Measurements from ENCODE around the gene RPRML. TPM values are rescaled to one million over a fixed set of nuclear protein-coding genes. Genes with fewer than 3 reads are reported as not detected.
"Not testable (repeated sequence)": the region's sequence is repeated elsewhere in the genome, so short reads cannot be mapped to it uniquely, and the experiment has no call there.

Gene RPRML
- total RNA-seq, 2 donors from 2014 or later = 2.2 TPM; not detected in 1

- WGBS = 47% methylated on average over 2 of the region's 2 CpGs
- H3K4me1 ChIP-seq (replicated peaks) = no peaks in the 10 kb centered on the region
Observed at GRCh38 chr17:46960152-46960551, 18.9 kb downstream of the RPRML start.

GRCh38 chr17:46958041-46958591 lies 20.9 kb downstream of the RPRML start:
- H3K4me1 ChIP-seq (replicated peaks) = no peaks in the 10 kb centered on the region
- H3K36me3 ChIP-seq = no peaks in the 10 kb centered on the region
- TF ChIP-seq POLR2A (IDR thresholded peaks at IDR 0.05) (no peak), CTCF (IDR thresholded peaks at IDR 0.05) (no peak), POLR2AphosphoS5 (IDR thresholded peaks at IDR 0.05) (no peak)
- no peak overlapping the region for H3K4me3 ChIP-seq
- intact Hi-C loops (cut with DNase I) = no loop called here
- H3K27me3 ChIP-seq (replicated peaks; ENCODE audit: insufficient read depth) = no peaks in the 10 kb centered on the region
- no peaks in the 10 kb centered on the region for H3K9me3 ChIP-seq
- no peak for DNase-seq (ENCODE audit: low spot score)
- 63% methylated on average over 8 of the region's 8 CpGs for WGBS
- no peak overlapping the region for H3K27ac ChIP-seq

More at GRCh38 chr17:46960152-46960551, 18.9 kb downstream of the RPRML start:
- intact Hi-C loops (cut with DNase I) = no loop called here
- Histone ChIP-seq H3K4me3 (no peak overlapping the region), H3K27me3 (replicated peaks; ENCODE audit: insufficient read depth) (no peaks in the 10 kb centered on the region), H3K9me3 (no peaks in the 10 kb centered on the region), H3K36me3 (no peaks in the 10 kb centered on the region), H3K27ac (no peak overlapping the region)
- DNase-seq (ENCODE audit: low spot score) = no peak
- TF ChIP-seq CTCF (IDR thresholded peaks at IDR 0.05) = no peak
- no peak for TF ChIP-seq POLR2A (IDR thresholded peaks at IDR 0.05)
- TF ChIP-seq POLR2AphosphoS5 (IDR thresholded peaks at IDR 0.05) = no peak

GRCh38 chr17:46953191-46953590 lies 25.9 kb downstream of the RPRML start:
- DNase-seq (ENCODE audit: low spot score); H3K4me3 ChIP-seq; H3K27ac ChIP-seq; H3K27me3 ChIP-seq (replicated peaks; ENCODE audit: insufficient read depth); H3K9me3 ChIP-seq; H3K4me1 ChIP-seq (replicated peaks); intact Hi-C loops (cut with DNase I); H3K36me3 ChIP-seq: not testable (repeated sequence)
- 88% methylated on average over 1 of the region's 4 CpGs for WGBS

- H3K27me3 ChIP-seq (replicated peaks; ENCODE audit: insufficient read depth) = no peaks in the 10 kb centered on the region
- H3K27ac ChIP-seq = no peak overlapping the region
- WGBS = 69% methylated on average over 9 of the region's 9 CpGs
- H3K4me3 ChIP-seq = no peak overlapping the region
- TF ChIP-seq CTCF (IDR thresholded peaks at IDR 0.05) (no peak), POLR2AphosphoS5 (IDR thresholded peaks at IDR 0.05) (no peak), POLR2A (IDR thresholded peaks at IDR 0.05) (no peak)
- DNase-seq (ENCODE audit: low spot score) = no peak
- H3K36me3 ChIP-seq = no peaks in the 10 kb centered on the region
- no peaks in the 10 kb centered on the region for H3K9me3 ChIP-seq
- H3K4me1 ChIP-seq (replicated peaks) = no peaks in the 10 kb centered on the region
- intact Hi-C loops (cut with DNase I) = no loop called here
Observed at GRCh38 chr17:46952115-46952514, 26.9 kb downstream of the RPRML start.

GRCh38 chr17:46951706-46952105 lies 27.3 kb downstream of the RPRML start:
- Histone ChIP-seq H3K36me3 (no peaks in the 10 kb centered on the region), H3K4me1 (replicated peaks) (no peaks in the 10 kb centered on the region), H3K4me3 (no peak overlapping the region), H3K27me3 (replicated peaks; ENCODE audit: insufficient read depth) (no peaks in the 10 kb centered on the region), H3K9me3 (no peaks in the 10 kb centered on the region), H3K27ac (no peak overlapping the region)
- intact Hi-C loops (cut with DNase I) = no loop called here
- TF ChIP-seq POLR2AphosphoS5 (IDR thresholded peaks at IDR 0.05) (no peak), CTCF (IDR thresholded peaks at IDR 0.05) (no peak), POLR2A (IDR thresholded peaks at IDR 0.05) (no peak)
- no peak for DNase-seq (ENCODE audit: low spot score)
- 14% methylated on average over 5 of the region's 5 CpGs for WGBS
